Mucosa of stomach (tissue), 1 donor: ENCODE measurements around the gene B3GNT7.

Source experiments
- H3K27me3 ChIP-seq: one replicate; pipeline ENCODE4 v1.7.0; 2013; ENCODE audit warnings: mild to moderate bottlenecking, low read length; ENCODE audit not compliant: control insufficient read depth, insufficient read depth
- H3K36me3 ChIP-seq: one replicate; pipeline ENCODE4 v1.7.0; 2013; ENCODE audit warnings: low read length; ENCODE audit not compliant: control insufficient read depth, insufficient read depth
- H3K4me1 ChIP-seq: one replicate; pipeline ENCODE4 v1.7.0; 2013; ENCODE audit warnings: mild to moderate bottlenecking, low read length; ENCODE audit not compliant: control insufficient read depth, insufficient read depth
- H3K4me3 ChIP-seq: one replicate; pipeline ENCODE4 v1.7.0; 2013; ENCODE audit warnings: low read length
- H3K9ac ChIP-seq: one replicate; pipeline ENCODE4 v1.7.0; 2013; ENCODE audit warnings: mild to moderate bottlenecking, low read length, moderate library complexity
- H3K9me3 ChIP-seq: one replicate; pipeline ENCODE4 v1.7.0; 2013; ENCODE audit warnings: mild to moderate bottlenecking, low read length, moderate library complexity; ENCODE audit not compliant: control insufficient read depth
- donor health status: Pancreatic carcinoma.

B3GNT7 gene

GRCh38 chr2:231357931-231358330 lies 37.6 kb upstream of the B3GNT7 start:
- no peaks in the 10 kb centered on the region for H3K9me3 ChIP-seq
- H3K9ac ChIP-seq: no peak overlapping the region
- no peaks in the 10 kb centered on the region for H3K27me3 ChIP-seq
- no peak overlapping the region for H3K4me3 ChIP-seq
- peaks cover 16% of the 10 kb centered on the region for H3K4me1 ChIP-seq
- H3K36me3 ChIP-seq: no peaks in the 10 kb centered on the region

GRCh38 chr2:231359441-231359840 lies 36.1 kb upstream of the B3GNT7 start:
- H3K9ac ChIP-seq: no peak overlapping the region
- H3K27me3 ChIP-seq: no peaks in the 10 kb centered on the region
- no peaks in the 10 kb centered on the region for H3K9me3 ChIP-seq
- peaks cover 16% of the 10 kb centered on the region for H3K4me1 ChIP-seq
- no peaks in the 10 kb centered on the region for H3K36me3 ChIP-seq
- no peak overlapping the region for H3K4me3 ChIP-seq

DNA sequence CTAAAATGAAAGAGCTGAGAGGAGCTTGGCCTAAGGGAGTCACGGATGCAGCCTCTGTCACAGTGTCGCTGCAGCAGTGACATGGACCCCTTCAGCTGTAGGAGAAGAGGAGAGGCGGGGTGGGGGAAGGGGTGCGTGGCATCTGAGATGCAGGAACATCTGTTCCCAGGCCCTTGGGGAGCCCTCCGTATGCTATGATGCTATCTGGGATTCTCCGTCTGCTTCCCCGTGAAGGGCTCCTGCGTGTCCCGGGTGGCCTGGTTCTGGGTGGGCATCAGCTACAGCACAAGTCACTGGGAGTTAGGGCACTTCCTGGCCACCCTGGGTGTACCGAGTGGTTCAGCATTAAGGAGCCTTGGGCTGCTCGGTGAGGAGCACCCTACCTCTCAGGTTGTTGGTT lies 35.6 kb upstream of the B3GNT7 start:
- no peaks in the 10 kb centered on the region for H3K36me3 ChIP-seq
- no peak overlapping the region for H3K9ac ChIP-seq
- H3K27me3 ChIP-seq: no peaks in the 10 kb centered on the region
- H3K4me1 ChIP-seq: peaks cover 20% of the 10 kb centered on the region
- H3K4me3 ChIP-seq: no peak overlapping the region
- no peaks in the 10 kb centered on the region for H3K9me3 ChIP-seq

DNA sequence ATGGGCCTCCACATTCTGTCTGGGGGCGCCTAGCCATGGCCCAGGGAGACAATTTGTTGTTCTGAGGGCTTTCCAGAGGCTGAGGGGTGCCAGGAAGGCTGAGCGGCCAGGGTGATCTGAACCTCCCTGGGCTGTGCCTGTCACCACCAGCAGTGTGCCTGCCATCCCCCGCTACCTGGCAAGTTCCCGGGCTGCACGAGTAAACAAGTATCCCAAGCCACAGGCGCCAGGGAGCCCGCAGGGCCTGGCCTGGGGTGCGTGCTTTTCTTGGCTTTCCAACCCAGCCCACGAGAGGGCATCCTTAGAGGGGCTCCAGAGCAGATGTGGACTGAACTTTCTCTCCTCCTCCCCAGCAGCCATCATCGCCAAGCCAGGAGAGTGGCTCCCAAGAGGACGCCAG lies 35.1 kb upstream of the B3GNT7 start:
- Histone ChIP-seq H3K4me3 (no peak overlapping the region), H3K36me3 (no peaks in the 10 kb centered on the region), H3K27me3 (no peaks in the 10 kb centered on the region), H3K9ac (no peak overlapping the region), H3K4me1 (peaks cover 24% of the 10 kb centered on the region), H3K9me3 (no peaks in the 10 kb centered on the region)

DNA sequence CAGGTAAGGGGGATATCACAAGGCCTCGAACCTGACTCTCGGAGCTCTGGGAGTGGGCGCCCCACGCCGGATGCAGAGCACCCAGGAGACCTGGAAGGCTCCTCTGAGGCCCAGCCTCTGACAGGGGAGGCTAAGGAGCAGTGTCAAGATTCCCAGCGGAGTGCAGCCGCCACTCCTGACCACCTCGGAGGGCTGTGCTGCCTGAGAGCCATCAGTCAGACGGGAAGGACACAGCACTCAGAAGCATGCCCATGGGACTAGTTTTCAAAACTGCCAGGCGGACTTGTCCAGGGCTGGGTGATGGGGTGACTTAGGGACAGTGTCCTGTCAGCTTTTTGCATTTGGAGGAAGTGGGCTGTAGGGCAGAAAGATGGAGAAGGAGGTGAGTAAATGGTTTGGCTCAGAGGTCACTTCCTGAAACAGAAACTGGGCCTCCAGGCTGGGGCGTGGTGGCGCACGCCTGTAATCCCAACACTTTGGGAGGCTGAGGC lies 34.6 kb upstream of the B3GNT7 start:
- Histone ChIP-seq H3K4me3 (no peak overlapping the region), H3K4me1 (peaks cover 26% of the 10 kb centered on the region), H3K36me3 (no peaks in the 10 kb centered on the region), H3K9me3 (no peaks in the 10 kb centered on the region), H3K27me3 (no peaks in the 10 kb centered on the region), H3K9ac (no peak overlapping the region)

- Histone ChIP-seq H3K9me3 (no peaks in the 10 kb centered on the region), H3K36me3 (no peaks in the 10 kb centered on the region), H3K9ac (peak overlapping the region; percentile 28), H3K4me3 (no peak overlapping the region), H3K4me1 (peaks cover 26% of the 10 kb centered on the region), H3K27me3 (no peaks in the 10 kb centered on the region)
Measured at GRCh38 chr2:231361701-231362554, 33.6 kb upstream of the B3GNT7 start.

DNA sequence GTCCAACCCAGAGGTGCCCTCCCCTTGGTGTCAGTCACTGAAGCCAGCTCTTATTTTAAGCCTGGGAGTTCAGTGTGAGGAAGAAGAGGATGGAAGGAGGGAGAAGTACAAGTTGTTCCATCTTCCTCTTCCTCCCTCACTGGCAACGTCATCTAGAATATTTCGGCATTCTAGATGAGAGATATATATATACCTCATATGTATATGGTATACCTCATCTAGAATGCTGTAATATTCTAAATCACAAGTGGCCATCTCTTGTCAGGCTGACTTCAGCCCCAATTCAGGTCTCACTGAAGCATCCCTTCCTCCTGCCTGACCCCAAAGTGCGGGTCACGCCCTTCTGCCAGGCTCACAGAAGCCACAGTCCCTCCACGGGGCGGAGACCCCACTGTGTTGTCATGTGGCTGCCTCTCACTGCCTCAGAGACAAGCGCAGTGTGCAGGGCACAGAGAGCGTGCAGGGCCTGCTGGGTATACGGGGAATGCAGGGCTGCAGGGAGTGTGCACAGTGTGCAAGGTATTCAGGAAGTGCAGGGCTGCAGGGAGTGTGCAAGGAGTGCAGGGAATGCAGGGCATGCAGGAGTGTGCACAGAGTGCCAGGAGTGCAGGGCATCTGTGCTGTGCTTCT lies 32.8 kb upstream of the B3GNT7 start:
- Histone ChIP-seq H3K36me3 (no peaks in the 10 kb centered on the region), H3K9ac (no peak overlapping the region), H3K9me3 (no peaks in the 10 kb centered on the region), H3K4me3 (no peak overlapping the region), H3K4me1 (peaks cover 26% of the 10 kb centered on the region), H3K27me3 (no peaks in the 10 kb centered on the region)

DNA sequence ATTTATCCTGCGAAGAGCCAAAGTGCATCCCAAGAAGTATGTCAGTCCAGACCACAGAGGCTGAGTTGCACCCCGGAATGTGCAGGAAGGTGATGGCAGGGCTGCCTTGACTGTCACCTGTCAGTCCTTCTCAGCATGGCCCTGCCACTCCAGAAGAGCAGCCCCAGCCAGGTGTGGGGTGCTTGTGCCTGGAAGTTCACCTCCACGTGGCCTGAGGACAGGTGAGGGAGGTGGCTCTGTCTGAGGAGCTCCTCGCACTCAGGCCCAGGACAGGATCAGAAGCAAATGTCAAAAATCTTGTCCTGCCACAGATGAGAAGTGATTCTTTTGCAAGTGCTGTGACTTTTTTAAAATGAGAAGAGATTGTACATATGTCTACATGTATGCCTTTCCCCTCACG lies 31.4 kb upstream of the B3GNT7 start:
- Histone ChIP-seq H3K9ac (no peak overlapping the region), H3K9me3 (no peaks in the 10 kb centered on the region), H3K4me1 (peaks cover 26% of the 10 kb centered on the region), H3K27me3 (no peaks in the 10 kb centered on the region), H3K4me3 (no peak overlapping the region), H3K36me3 (no peaks in the 10 kb centered on the region)

- Histone ChIP-seq H3K9me3 (no peaks in the 10 kb centered on the region), H3K4me3 (no peak overlapping the region), H3K4me1 (peaks cover 23% of the 10 kb centered on the region), H3K27me3 (no peaks in the 10 kb centered on the region), H3K36me3 (no peaks in the 10 kb centered on the region), H3K9ac (no peak overlapping the region)
Measured at GRCh38 chr2:231364961-231365810, 30.3 kb upstream of the B3GNT7 start.

DNA sequence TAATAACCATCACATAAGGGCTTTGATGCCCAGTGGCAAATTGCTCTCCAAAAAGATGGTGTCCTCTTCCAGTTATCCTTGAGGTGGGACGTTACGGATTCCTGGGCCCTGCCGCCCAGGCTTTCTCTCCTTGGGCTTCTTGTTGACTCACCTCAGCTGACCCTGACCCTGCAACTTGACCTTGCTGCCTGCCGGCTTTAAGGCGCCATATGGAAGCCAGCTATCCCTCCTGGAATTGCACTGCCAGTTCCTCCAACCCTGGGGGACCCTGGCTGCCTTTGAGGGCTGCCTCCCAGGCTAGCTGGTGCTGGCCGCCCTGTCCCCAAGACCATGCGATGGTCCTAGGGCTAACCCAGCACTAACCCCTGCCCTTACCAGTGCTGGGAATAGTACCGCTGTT lies 28.3 kb upstream of the B3GNT7 start:
- Histone ChIP-seq H3K4me1 (peaks cover 14% of the 10 kb centered on the region), H3K36me3 (no peaks in the 10 kb centered on the region), H3K9me3 (no peaks in the 10 kb centered on the region)

GRCh38 chr2:231369580-231370428 lies 25.7 kb upstream of the B3GNT7 start:
- H3K9me3 ChIP-seq: no peaks in the 10 kb centered on the region
- no peak overlapping the region for H3K4me3 ChIP-seq
- peaks cover 35% of the 10 kb centered on the region for H3K4me1 ChIP-seq
- H3K9ac ChIP-seq: no peak overlapping the region
- no peaks in the 10 kb centered on the region for H3K27me3 ChIP-seq
- no peaks in the 10 kb centered on the region for H3K36me3 ChIP-seq

More for the DNA sequence above, 28.3 kb upstream of the B3GNT7 start:
- no peaks in the 10 kb centered on the region for H3K27me3 ChIP-seq
- no peak overlapping the region for H3K4me3 ChIP-seq
- H3K9ac ChIP-seq: no peak overlapping the region
